GM12892 (cell line): ENCODE results near the gene ISG20L2.

Experiments used
- POLR2A ChIP-seq: IDR thresholded peaks from 2 replicates; pipeline ENCODE4 v1.6.1; 2011; ENCODE audit warnings: low read depth, low read length, control low read depth
- POLR2AphosphoS5 ChIP-seq: IDR thresholded peaks from 2 replicates; pipeline ENCODE4 v1.6.1; 2011; ENCODE audit warnings: low read depth, low read length, control low read depth
- TAF1 ChIP-seq: IDR thresholded peaks from 2 replicates; pipeline ENCODE4 v1.6.1; 2011; ENCODE audit warnings: low read depth, mild to moderate bottlenecking, control low read depth, low read length, borderline replicate concordance

- no peak for TF ChIP-seq POLR2A
- TF ChIP-seq POLR2AphosphoS5 = no peak
- TF ChIP-seq TAF1 = no peak
These were observed 1.1 kb downstream of the ISG20L2 start for GRCh38 chr1:156727492-156727891.
